Measurements from ENCODE around the gene PTPRU.

GRCh38 chr1:29291756-29292155, 55.4 kb downstream of the PTPRU start:
- TF ChIP-seq CTCF (conservative IDR thresholded peaks at IDR 0.05; ENCODE audit: low read depth in 2 of 2) = no peak
- TF ChIP-seq POLR2AphosphoS5 (IDR thresholded peaks at IDR 0.05; ENCODE audit: low read depth) = no peak
- no peak for TF ChIP-seq REST (IDR thresholded peaks at IDR 0.05; ENCODE audit: unreplicated experiment)
- no peak for TF ChIP-seq EZH2 (IDR thresholded peaks at IDR 0.05; ENCODE audit: low read depth, unreplicated experiment)
- no peak for TF ChIP-seq ETS1 (IDR thresholded peaks at IDR 0.05)
- TF ChIP-seq CREB1 (CRISPR knock-in tag; IDR thresholded peaks at IDR 0.05; ENCODE audit: low read depth) = no peak
- TF ChIP-seq JUNB (IDR thresholded peaks at IDR 0.05; ENCODE audit: unreplicated experiment) = no peak
- no peak for TF ChIP-seq STAT1 (IDR thresholded peaks at IDR 0.05; ENCODE audit: unreplicated experiment)
- no peak for TF ChIP-seq EZH2phosphoT487 (IDR thresholded peaks at IDR 0.05; ENCODE audit: unreplicated experiment)
- no peak for TF ChIP-seq ZNF462 (CRISPR knock-in tag; IDR thresholded peaks at IDR 0.05)
- TF ChIP-seq ZNF331 (CRISPR knock-in tag; IDR thresholded peaks at IDR 0.05; ENCODE audit: low read depth) = no peak

Data from GM23338 (cell line).